H9 (cell line): Measurements from ENCODE around the gene SLC22A15. TPM values are rescaled to one million over a fixed set of nuclear protein-coding genes. Genes with fewer than 3 reads are reported as not detected.

Experiments used
- DNase-seq: peaks from one replicate; pipeline ENCODE4 v3.0.0-alpha.2; 2017
- H2AFZ ChIP-seq: one replicate; pipeline ENCODE4 v1.6.1; 2013; ENCODE audit warnings: mild to moderate bottlenecking, low read length, control low read depth, moderate library complexity
- H2AK5ac ChIP-seq: 2 replicates; pipeline ENCODE4 v1.6.1; 2013; ENCODE audit warnings: low read length, control low read depth, mixed read lengths; ENCODE audit not compliant: insufficient read length
- H2BK120ac ChIP-seq: one replicate; pipeline ENCODE4 v1.6.1; 2013; ENCODE audit warnings: low read depth, mild to moderate bottlenecking, low read length, control low read depth, inconsistent platforms; ENCODE audit not compliant: poor library complexity, severe bottlenecking
- H2BK12ac ChIP-seq: 2 replicates; pipeline ENCODE4 v1.6.1; 2013; ENCODE audit warnings: low read length, control low read depth, mixed read lengths, low read depth; ENCODE audit not compliant: insufficient read length
- H2BK15ac ChIP-seq: 2 replicates; pipeline ENCODE4 v1.6.1; 2013; ENCODE audit warnings: low read depth, low read length, control low read depth
- H2BK20ac ChIP-seq: one replicate; pipeline ENCODE4 v1.6.1; 2013; ENCODE audit warnings: low read depth, mild to moderate bottlenecking, low read length, control low read depth, inconsistent platforms; ENCODE audit not compliant: poor library complexity, severe bottlenecking
- H2BK5ac ChIP-seq: 2 replicates; pipeline ENCODE4 v1.6.1; 2013; ENCODE audit warnings: low read length, control low read depth, mixed read lengths; ENCODE audit not compliant: insufficient read length
- H3K14ac ChIP-seq: 2 replicates; pipeline ENCODE4 v1.6.1; 2013; ENCODE audit warnings: low read length, control low read depth; ENCODE audit not compliant: insufficient read depth
- H3K18ac ChIP-seq: 2 replicates; pipeline ENCODE4 v1.6.1; 2013; ENCODE audit warnings: low read depth, mild to moderate bottlenecking, mixed read lengths, low read length, control low read depth; ENCODE audit not compliant: insufficient read length
- H3K23ac ChIP-seq: 2 replicates; pipeline ENCODE4 v1.6.1; 2013; ENCODE audit warnings: low read length, control low read depth, mixed read lengths, low read depth; ENCODE audit not compliant: insufficient read length
- H3K23me2 ChIP-seq: 2 replicates; pipeline ENCODE4 v1.6.1; 2013; ENCODE audit warnings: low read depth, mild to moderate bottlenecking, mixed read lengths, low read length, control low read depth; ENCODE audit not compliant: insufficient read length, poor library complexity, severe bottlenecking
- H3K27ac ChIP-seq: 2 replicates; pipeline ENCODE4 v1.5.1; 2013; ENCODE audit warnings: low read length, control low read depth, mixed read lengths, low read depth; ENCODE audit not compliant: insufficient read length
- H3K27me3 ChIP-seq: 2 replicates; pipeline ENCODE4 v1.6.1; 2013; ENCODE audit warnings: low read length, control low read depth, inconsistent platforms; ENCODE audit not compliant: insufficient read depth
- H3K4ac ChIP-seq: 2 replicates; pipeline ENCODE4 v1.6.1; 2013; ENCODE audit warnings: low read depth, mild to moderate bottlenecking, control low read depth, inconsistent platforms, low read length, moderate library complexity
- H3K4me1 ChIP-seq: 2 replicates; pipeline ENCODE4 v1.6.1; 2013; ENCODE audit warnings: low read length, control low read depth, inconsistent platforms; ENCODE audit not compliant: insufficient read depth
- H3K4me2 ChIP-seq: 2 replicates; pipeline ENCODE4 v1.6.1; 2013; ENCODE audit warnings: low read length, control low read depth, mixed read lengths; ENCODE audit not compliant: insufficient read length, insufficient read depth
- H3K56ac ChIP-seq: 2 replicates; pipeline ENCODE4 v1.6.1; 2013; ENCODE audit warnings: low read depth, mild to moderate bottlenecking, mixed read lengths, low read length, control low read depth; ENCODE audit not compliant: insufficient read length
- H3K79me1 ChIP-seq: 2 replicates; pipeline ENCODE4 v1.6.1; 2013; ENCODE audit warnings: low read depth, mild to moderate bottlenecking, moderate library complexity, low read length, control low read depth, inconsistent platforms; ENCODE audit not compliant: insufficient read depth, poor library complexity, severe bottlenecking
- H3K79me2 ChIP-seq: 2 replicates; pipeline ENCODE4 v1.6.1; 2013; ENCODE audit warnings: low read length, control low read depth, inconsistent platforms; ENCODE audit not compliant: insufficient read depth
- H3K9ac ChIP-seq: 2 replicates; pipeline ENCODE4 v1.6.1; 2013; ENCODE audit warnings: low read length, control low read depth, mixed read lengths; ENCODE audit not compliant: insufficient read length; ENCODE audit errors: extremely low read depth
- H3K9me3 ChIP-seq: one replicate; pipeline ENCODE4 v1.6.1; 2013; ENCODE audit warnings: low read depth, low read length, inconsistent platforms; ENCODE audit not compliant: control insufficient read depth
- H3T11ph ChIP-seq: one replicate; pipeline ENCODE4 v1.6.1; 2013; ENCODE audit warnings: mild to moderate bottlenecking, low read length, control low read depth, inconsistent platforms
- H4K20me1 ChIP-seq: one replicate; pipeline ENCODE4 v1.6.1; 2013; ENCODE audit not compliant: control insufficient read depth, insufficient read length, insufficient read depth
- H4K5ac ChIP-seq: 2 replicates; pipeline ENCODE4 v1.6.1; 2013; ENCODE audit warnings: low read depth, mild to moderate bottlenecking, mixed read lengths, low read length, control low read depth; ENCODE audit not compliant: insufficient read length
- H4K8ac ChIP-seq: replicated peaks from 2 replicates; pipeline ENCODE4 v1.6.1; 2013; ENCODE audit warnings: low read length, control low read depth, mixed read lengths, low read depth; ENCODE audit not compliant: insufficient read length
- H4K91ac ChIP-seq: 2 replicates; pipeline ENCODE4 v1.6.1; 2013; ENCODE audit warnings: low read depth, mild to moderate bottlenecking, moderate library complexity, mixed read lengths, low read length, control low read depth; ENCODE audit not compliant: insufficient read length
- H3K27ac Mint-ChIP-seq, 3 experiments: 2 replicates in 2 of 3; 3 replicates in 1 of 3; pipeline ENCODE4 v1.8.0; 2020 to 2021; ENCODE audit warnings: mixed read lengths in 3 of 3, mild to moderate bottlenecking in 1 of 3, moderate library complexity in 1 of 3
- H3K27me3 Mint-ChIP-seq: 2 replicates; pipeline ENCODE4 v1.8.0; 2021; ENCODE audit warnings: low read depth, mild to moderate bottlenecking, moderate library complexity, mixed read lengths
- H3K36me3 Mint-ChIP-seq, 3 experiments: 2 replicates in 2 of 3; 3 replicates in 1 of 3; pipeline ENCODE4 v1.8.0; 2020 to 2021; ENCODE audit warnings: low read depth in 3 of 3, mixed read lengths in 3 of 3; ENCODE audit not compliant: insufficient read depth in 1 of 3
- H3K4me1 Mint-ChIP-seq, 2 experiments: 2 replicates each; pipeline ENCODE4 v1.8.0; 2020; ENCODE audit warnings: mixed read lengths in 2 of 2
- H3K4me3 Mint-ChIP-seq, 2 experiments: 2 replicates in 1 of 2; 3 replicates in 1 of 2; pipeline ENCODE4 v1.8.0; 2020 to 2021; ENCODE audit warnings: mild to moderate bottlenecking in 2 of 2, mixed read lengths in 2 of 2, moderate library complexity in 1 of 2
- H3K9me3 Mint-ChIP-seq, 2 experiments: 2 replicates in 1 of 2; 3 replicates in 1 of 2; pipeline ENCODE4 v1.8.0; 2020; ENCODE audit warnings: mild to moderate bottlenecking in 2 of 2, mixed read lengths in 2 of 2, moderate library complexity in 1 of 2
- CTCF ChIP-seq: fragments of 200-600 bp; sonication (generic); conservative IDR thresholded peaks from 3 replicates; pipeline ENCODE4 v1.8.0; 2021; ENCODE audit warnings: antibody characterized with exemption, mild to moderate bottlenecking
- WGBS: extraction: QIAGEN DNeasy Blood & Tissue Kit; methylation state at CpG from one replicate; pipeline ENCODE4 v1.1.7; 2013; ENCODE audit warnings: missing lambda C conversion rate, low lambda C conversion rate, mixed read lengths; ENCODE audit not compliant: insufficient read length; ENCODE audit errors: extremely low coverage; 5-methylcytosine and 5-hydroxymethylcytosine counted together
- total RNA-seq: library from RNA; stranded (reverse); gene quantifications from 2 replicates; pipeline ENCODE4 v1.2.1, GENCODE V29; 2021

SLC22A15 gene
- total RNA-seq, 1 experiment from 2014 or later, result 3.2 TPM

GRCh38 chr1:116075575-116075974 is 99.3 kb downstream of the SLC22A15 start:
- Mint-ChIP-seq H3K4me3 (no peak overlapping the region), H3K36me3 (no peaks in the 10 kb centered on the region), H3K9me3 (no peaks in the 10 kb centered on the region), H3K4me1 (no peaks in the 10 kb centered on the region), H3K27me3 (no peaks in the 10 kb centered on the region; the same call in 1 of the 2 replicates), H3K27ac (no peak overlapping the region)
- no peak overlapping the region for H2BK120ac ChIP-seq
- H3K9me3 ChIP-seq, result no peaks in the 10 kb centered on the region
- H2AK5ac ChIP-seq, result no peak overlapping the region
- H3K23me2 ChIP-seq, result no peaks in the 10 kb centered on the region
- no peaks in the 10 kb centered on the region for H3K4me1 ChIP-seq
- no peak overlapping the region for H3K56ac ChIP-seq
- no peak overlapping the region for H3K4ac ChIP-seq
- no peak overlapping the region for H3T11ph ChIP-seq
- no peak overlapping the region for H3K18ac ChIP-seq
- H2BK5ac ChIP-seq, result no peak overlapping the region
- no peak for DNase-seq
- no peaks in the 10 kb centered on the region for H3K79me2 ChIP-seq
- TF ChIP-seq CTCF, result no peak
- H3K9ac ChIP-seq, result no peak overlapping the region
- H2BK20ac ChIP-seq, result no peak overlapping the region
- H4K20me1 ChIP-seq, result no peaks in the 10 kb centered on the region
- H2BK12ac ChIP-seq, result no peak overlapping the region
- H3K79me1 ChIP-seq, result no peaks in the 10 kb centered on the region
- no peak overlapping the region for H3K14ac ChIP-seq
- no peak overlapping the region for H3K23ac ChIP-seq
- H4K8ac ChIP-seq, result no peak overlapping the region
- WGBS, result no CpG with 5 or more reads among the region's 1 CpG
- no peak overlapping the region for H3K4me2 ChIP-seq
- no peak overlapping the region for H2BK15ac ChIP-seq
- H4K91ac ChIP-seq, result no peak overlapping the region
- H3K27me3 ChIP-seq, result no peaks in the 10 kb centered on the region
- H4K5ac ChIP-seq, result no peak overlapping the region
- H3K27ac ChIP-seq, result no peak overlapping the region
- no peak overlapping the region for H2AFZ ChIP-seq
